HCT116 (cell line): ENCODE data around the gene ACKR1. TPM values are rescaled to one million over a fixed set of nuclear protein-coding genes. Genes with fewer than 3 reads are reported as not detected.

ENCODE experiments used
- ATAC-seq: fragments of 200-7000 bp; cut with Tn5 transposase; 2 replicates; pipeline ENCODE4 v1.9.1; 2020; ENCODE audit warnings: mild to moderate bottlenecking, moderate library complexity
- BruUV-seq: library from RNA; stranded (reverse); fragments of 400-500 nt; replicated peaks from 2 replicates; lab custom pipeline; 2021; lab: Mats Ljungman, UMichigan
- CTCF ChIA-PET: fragments of 300-600 bp; sonication (Branson Sonifier 250); formaldehyde crosslinking; loops from one replicate; lab custom pipeline; 2021; ENCODE audit warnings: antibody characterized with exemption; lab: Charles Lee
- POLR2A ChIA-PET: fragments of 300-600, 350-600 bp; sonication (Branson Sonifier 250); formaldehyde crosslinking; loops from one replicate; lab custom pipeline; 2021; ENCODE audit warnings: antibody characterized with exemption; lab: Charles Lee
- RAD21 ChIA-PET, 2 experiments: fragments of 300-600 bp; sonication (Branson Sonifier 250); formaldehyde crosslinking; loops; one replicate each; lab custom pipeline; 2023; ENCODE audit warnings: low total read pairs in 2 of 2; ENCODE audit not compliant: uncharacterized antibody in 2 of 2, unreplicated experiment in 2 of 2, low non-redundant PET in 1 of 2; lab: Charles Lee
- DNase-seq: peaks from one replicate; pipeline ENCODE4 v3.0.0-alpha.2; 2010; ENCODE audit warnings: low read depth, low spot score
- H2AFZ ChIP-seq: fragments of 200-600 bp; shearing (Covaris generic), sonication (generic); 2 replicates; pipeline ENCODE4 v1.6.1; 2017; ENCODE audit warnings: low read depth, mixed run types, mixed read lengths, antibody characterized with exemption, low read length; ENCODE audit not compliant: poor library complexity, severe bottlenecking
- H3K27ac ChIP-seq: 2 replicates; pipeline ENCODE4 v1.5.1; 2012; ENCODE audit warnings: low read depth, low read length
- H3K27me3 ChIP-seq: fragments of 200-600 bp; sonication (generic); 2 replicates; pipeline ENCODE4 v1.6.1; 2016; ENCODE audit warnings: mixed run types, low read length, mixed read lengths; ENCODE audit not compliant: insufficient read depth
- H3K36me3 ChIP-seq, 2 experiments: fragments of 200-500 bp in 1 of 2; fragments of 200-600 bp in 1 of 2; sonication (Bioruptor generic) in 1 of 2; sonication (generic) in 1 of 2; 2 replicates each; pipeline versions ENCODE4 v1.5.1 to v1.6.1; 2014 to 2016; ENCODE audit warnings: low read length in 2 of 2, inconsistent platforms in 1 of 2, mixed read lengths in 1 of 2, mixed run types in 1 of 2; ENCODE audit not compliant: insufficient read depth in 2 of 2, control insufficient read depth in 1 of 2
- H3K4me1 ChIP-seq, 2 experiments: fragments of 200-600 bp in 1 of 2; sonication (generic) in 1 of 2; 2 replicates each; pipeline versions ENCODE4 v1.5.1 to v1.6.1; 2012 to 2017; ENCODE audit warnings: low read length in 2 of 2, inconsistent platforms in 1 of 2, mild to moderate bottlenecking in 1 of 2, mixed read lengths in 1 of 2, mixed run types in 1 of 2, moderate library complexity in 1 of 2; ENCODE audit not compliant: insufficient read depth in 2 of 2, control insufficient read depth in 1 of 2
- H3K4me2 ChIP-seq: fragments of 200-600 bp; sonication (generic); 2 replicates; pipeline ENCODE4 v1.6.1; 2017; ENCODE audit warnings: mixed run types, low read length, mixed read lengths
- H3K4me3 ChIP-seq, 2 experiments: fragments of 200-600 bp in 1 of 2; sonication (generic) in 1 of 2; replicated peaks in 1 of 2; 2 replicates each; pipeline ENCODE4 v1.5.1; 2011 to 2016; ENCODE audit warnings: low read length in 2 of 2, control low read depth in 1 of 2, low read depth in 1 of 2, mild to moderate bottlenecking in 1 of 2, mixed read lengths in 1 of 2, mixed run types in 1 of 2
- H3K79me2 ChIP-seq: fragments of 200-600 bp; sonication (generic); 2 replicates; pipeline ENCODE4 v1.6.1; 2017; ENCODE audit warnings: mild to moderate bottlenecking, mixed run types, low read length, moderate library complexity, mixed read lengths; ENCODE audit not compliant: insufficient read depth
- H3K9ac ChIP-seq: fragments of 200-600 bp; sonication (generic); 2 replicates; pipeline ENCODE4 v1.6.1; 2016; ENCODE audit warnings: low read length, mixed read lengths
- H3K9me2 ChIP-seq: fragments of 200-600 bp; sonication (generic), shearing (Covaris generic); 2 replicates; pipeline ENCODE4 v1.6.1; 2017; ENCODE audit warnings: mixed run types, mild to moderate bottlenecking, moderate library complexity; ENCODE audit not compliant: insufficient read depth
- H3K9me3 ChIP-seq, 2 experiments: fragments of 200-500 bp in 1 of 2; fragments of 200-600 bp in 1 of 2; sonication (Bioruptor generic) in 1 of 2; sonication (generic) in 1 of 2; 2 replicates each; pipeline ENCODE4 v1.6.1; 2014 to 2017; ENCODE audit warnings: low read length in 2 of 2, mixed read lengths in 2 of 2, inconsistent platforms in 1 of 2, low read depth in 1 of 2, mild to moderate bottlenecking in 1 of 2, mixed run types in 1 of 2, moderate library complexity in 1 of 2; ENCODE audit not compliant: control insufficient read depth in 1 of 2, insufficient read depth in 1 of 2
- H4K20me1 ChIP-seq: fragments of 200-600 bp; sonication (generic), shearing (Covaris generic); 2 replicates; pipeline ENCODE4 v1.6.1; 2017; ENCODE audit warnings: mixed run types, mild to moderate bottlenecking, moderate library complexity; ENCODE audit not compliant: insufficient read depth
- ATF3 ChIP-seq: IDR thresholded peaks from 2 replicates; pipeline ENCODE4 v1.6.1; 2012
- CBX3 ChIP-seq: IDR thresholded peaks from 2 replicates; pipeline ENCODE4 v1.6.1; 2012; ENCODE audit warnings: low read depth
- CTCF ChIP-seq, 3 experiments: fragments of 200-600 bp in 1 of 3; sonication (generic) in 1 of 3; IDR thresholded peaks in 2 of 3; conservative IDR thresholded peaks in 1 of 3; 2 replicates each; pipeline ENCODE4 v1.5.1; 2012 to 2017; ENCODE audit warnings: low read depth in 2 of 3, low read length in 2 of 3, antibody characterized with exemption in 1 of 3, borderline replicate concordance in 1 of 3, control low read depth in 1 of 3, mild to moderate bottlenecking in 1 of 3, mixed read lengths in 1 of 3, mixed run types in 1 of 3, moderate library complexity in 1 of 3; ENCODE audit not compliant: insufficient read depth in 1 of 3
- EGR1 ChIP-seq: IDR thresholded peaks from 2 replicates; pipeline ENCODE4 v1.6.1; 2012; ENCODE audit warnings: low read depth
- EZH2 ChIP-seq: fragments of 200-600 bp; sonication (generic); IDR thresholded peaks from 2 replicates; pipeline ENCODE4 v1.6.1; 2017; ENCODE audit warnings: antibody characterized with exemption, mixed run types
- POLR2AphosphoS5 ChIP-seq: IDR thresholded peaks from 2 replicates; pipeline ENCODE4 v1.6.1; 2011; ENCODE audit warnings: mild to moderate bottlenecking, low read depth, low read length, moderate library complexity
- RAD21 ChIP-seq: IDR thresholded peaks from 2 replicates; pipeline ENCODE4 v1.6.1; 2012; ENCODE audit warnings: low read depth, mild to moderate bottlenecking
- SIN3A ChIP-seq: IDR thresholded peaks from 2 replicates; pipeline ENCODE4 v1.6.1; 2012; ENCODE audit warnings: low read depth
- SP1 ChIP-seq: IDR thresholded peaks from 2 replicates; pipeline ENCODE4 v1.6.1; 2012; ENCODE audit warnings: low read depth
- TCF7L2 ChIP-seq: IDR thresholded peaks from 2 replicates; pipeline ENCODE4 v1.7.0; 2011; ENCODE audit warnings: borderline replicate concordance, inconsistent platforms; ENCODE audit not compliant: insufficient read depth, insufficient read length; ENCODE audit errors: extremely low read depth
- YY1 ChIP-seq: IDR thresholded peaks from 2 replicates; pipeline ENCODE4 v1.6.1; 2011; ENCODE audit warnings: low read length, low read depth, moderate library complexity, mild to moderate bottlenecking; ENCODE audit not compliant: insufficient replicate concordance; ENCODE audit errors: extremely low read depth
- ZFX ChIP-seq: fragments of 450-650 bp; IDR thresholded peaks from 2 replicates; pipeline ENCODE4 v1.6.1; 2017
- ZNF274 ChIP-seq: fragments of 200-500 bp; sonication (Bioruptor generic); IDR thresholded peaks from 2 replicates; pipeline ENCODE4 v1.6.1; 2014; ENCODE audit warnings: mild to moderate bottlenecking, low read depth, low read length, inconsistent platforms
- intact Hi-C: fragments of 100-400 bp; cut with micrococcal nuclease; formaldehyde crosslinking; loops from 2 replicates; pipeline ENCODE4 v1.10.0; 2022
- total RNA-seq: library from RNA; stranded (reverse); gene quantifications from one replicate; pipeline ENCODE4 v1.2.1, GENCODE V29; 2021; ENCODE audit not compliant: unreplicated experiment

The ACKR1 gene
- total RNA-seq, 1 experiment from 2014 or later, result not detected

- BruUV-seq, result no TSS peak
- no peak overlapping the region for H3K4me2 ChIP-seq
- RAD21 ChIA-PET, result interaction anchor here in 1 of 2 experiments (0.8 to 1.0 kb wide), 2 partner anchors 65 to 66 kb away, joined by 3 read pairs; no protein-coding TSS in a partner anchor
- no peaks in the 10 kb centered on the region for H3K79me2 ChIP-seq
- H3K4me3 ChIP-seq, result no peak overlapping the region
- H3K9me3 ChIP-seq, result no peaks in the 10 kb centered on the region
- intact Hi-C loops, result loop anchor here (1.0 to 5.0 kb wide), 2 partner anchors 37 to 66 kb away; no protein-coding TSS in a partner anchor
- H3K27ac ChIP-seq, result no peak overlapping the region
- CTCF ChIA-PET, result interaction anchor here (0.6 to 1.5 kb wide), 16 partner anchors 9 to 810 kb away, joined by 3 to 14 read pairs (median 4); partner anchors contain the start of gene DUSP23
- no peak overlapping the region for H3K9ac ChIP-seq
- H3K4me1 ChIP-seq, result no peaks in the 10 kb centered on the region
- H3K9me2 ChIP-seq, result no peaks in the 10 kb centered on the region
- TF ChIP-seq RAD21, result peak; percentile 57
- TF ChIP-seq CTCF (IDR thresholded peaks at IDR 0.05 in 2 of 3, conservative IDR thresholded peaks at IDR 0.05 in 1 of 3; ENCODE audit: borderline replicate concordance in 1 of 3, insufficient read depth in 1 of 3, low read depth in 2 of 3, low read length in 2 of 3), result peak; percentile 83 to 95 (median 89)
- no peak for TF ChIP-seq ZFX
- TF ChIP-seq, all 23 proteins: peak for 2
- DNase-seq, result peak; percentile 57
- POLR2A ChIA-PET, result interaction anchor here (0.6 kb wide), 1 partner anchor 12 kb away, joined by 3 read pairs; no protein-coding TSS in a partner anchor
- Histone ChIP-seq H3K36me3 (no peaks in the 10 kb centered on the region), H4K20me1 (no peaks in the 10 kb centered on the region), H3K27me3 (peaks cover 13% of the 10 kb centered on the region; the same call in 1 of the 2 replicates), H2AFZ (no peak overlapping the region)
- ATAC-seq, result peak; percentile 96
Observed at GRCh38 chr1:159197561-159198557, 6.8 kb upstream of the ACKR1 start.

- ATAC-seq (no peak), DNase-seq (no peak)
- H3K9ac ChIP-seq, result no peak overlapping the region
- H3K9me2 ChIP-seq, result no peaks in the 10 kb centered on the region
- POLR2A ChIA-PET, result no interaction called here
- H4K20me1 ChIP-seq, result no peaks in the 10 kb centered on the region
- H3K4me2 ChIP-seq, result no peak overlapping the region
- no peaks in the 10 kb centered on the region for H3K79me2 ChIP-seq
- H3K27me3 ChIP-seq, result peaks cover 19% of the 10 kb centered on the region
- H3K4me1 ChIP-seq, result no peaks in the 10 kb centered on the region
- CTCF ChIA-PET, result no interaction called here
- no peak overlapping the region for H3K4me3 ChIP-seq
- no peak overlapping the region for H3K27ac ChIP-seq
- H3K9me3 ChIP-seq, result no peaks in the 10 kb centered on the region
- intact Hi-C loops, result loop anchor here (5.0 kb wide), 1 partner anchor 68 kb away; no protein-coding TSS in a partner anchor
- no peak overlapping the region for H2AFZ ChIP-seq
- no peaks in the 10 kb centered on the region for H3K36me3 ChIP-seq
- BruUV-seq, result no TSS peak
- RAD21 ChIA-PET, result no interaction called here
- TF ChIP-seq SP1, result no peak
- TF ChIP-seq EGR1, result no peak
- no peak for TF ChIP-seq RAD21
- TF ChIP-seq ATF3, result no peak
- TF ChIP-seq CBX3, result no peak
- TF ChIP-seq EZH2, result no peak
- no peak for TF ChIP-seq TCF7L2
- TF ChIP-seq ZNF274, result no peak
- no peak for TF ChIP-seq SIN3A
- TF ChIP-seq YY1, result no peak
- no peak for TF ChIP-seq POLR2AphosphoS5
Observed at GRCh38 chr1:159199901-159200300, 4.8 kb upstream of the ACKR1 start.
